GM19395 (cell line): ENCODE data around the gene PLA2G4F.

ENCODE experiments used
- ATAC-seq: cut with Tn5 transposase; IDR thresholded peaks from one replicate; pipeline ENCODE4 v1.9.1; 2021; ENCODE audit warnings: mild to moderate bottlenecking, moderate library complexity; ENCODE audit not compliant: unreplicated experiment

The PLA2G4F gene, protein sequence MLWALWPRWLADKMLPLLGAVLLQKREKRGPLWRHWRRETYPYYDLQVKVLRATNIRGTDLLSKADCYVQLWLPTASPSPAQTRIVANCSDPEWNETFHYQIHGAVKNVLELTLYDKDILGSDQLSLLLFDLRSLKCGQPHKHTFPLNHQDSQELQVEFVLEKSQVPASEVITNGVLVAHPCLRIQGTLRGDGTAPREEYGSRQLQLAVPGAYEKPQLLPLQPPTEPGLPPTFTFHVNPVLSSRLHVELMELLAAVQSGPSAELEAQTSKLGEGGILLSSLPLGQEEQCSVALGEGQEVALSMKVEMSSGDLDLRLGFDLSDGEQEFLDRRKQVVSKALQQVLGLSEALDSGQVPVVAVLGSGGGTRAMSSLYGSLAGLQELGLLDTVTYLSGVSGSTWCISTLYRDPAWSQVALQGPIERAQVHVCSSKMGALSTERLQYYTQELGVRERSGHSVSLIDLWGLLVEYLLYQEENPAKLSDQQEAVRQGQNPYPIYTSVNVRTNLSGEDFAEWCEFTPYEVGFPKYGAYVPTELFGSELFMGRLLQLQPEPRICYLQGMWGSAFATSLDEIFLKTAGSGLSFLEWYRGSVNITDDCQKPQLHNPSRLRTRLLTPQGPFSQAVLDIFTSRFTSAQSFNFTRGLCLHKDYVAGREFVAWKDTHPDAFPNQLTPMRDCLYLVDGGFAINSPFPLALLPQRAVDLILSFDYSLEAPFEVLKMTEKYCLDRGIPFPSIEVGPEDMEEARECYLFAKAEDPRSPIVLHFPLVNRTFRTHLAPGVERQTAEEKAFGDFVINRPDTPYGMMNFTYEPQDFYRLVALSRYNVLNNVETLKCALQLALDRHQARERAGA

DNA sequence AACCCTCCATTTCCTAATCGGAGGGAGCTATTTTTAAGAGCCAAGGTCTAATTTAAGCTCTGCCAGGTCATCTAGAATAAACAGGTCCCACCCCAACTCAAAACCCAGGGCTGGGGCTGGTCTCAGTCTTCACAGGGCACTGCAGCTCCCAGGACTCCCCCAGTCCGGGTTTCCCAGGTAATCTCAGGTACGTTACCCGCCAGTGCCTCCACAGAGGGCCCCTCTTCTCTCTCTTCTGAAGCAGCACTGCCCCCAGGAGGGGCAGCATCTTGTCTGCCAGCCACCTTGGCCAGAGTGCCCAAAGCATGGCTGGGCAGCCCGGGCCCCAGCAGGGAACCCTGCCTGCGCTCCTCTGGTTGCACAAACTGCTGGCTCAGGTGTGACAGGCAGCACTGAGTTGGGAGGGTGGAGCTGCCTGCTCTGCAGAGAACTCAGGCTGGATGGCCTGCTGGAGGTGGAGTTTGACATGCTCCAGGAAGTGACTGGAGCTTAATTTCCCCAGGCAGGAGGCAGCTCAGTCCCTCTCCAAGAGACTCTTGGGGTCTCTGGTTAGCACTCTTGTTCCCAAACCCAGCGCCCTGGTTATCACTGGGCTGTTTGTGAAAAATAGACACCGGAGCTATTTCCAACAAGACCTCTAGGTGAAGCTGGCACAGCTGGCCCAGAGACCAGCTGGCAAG is at the start of gene PLA2G4F:
PLA2G4F (minus strand) TSS at position 394 of the 680 bp plus-strand sequence; CDS start at position 307, 87 bp downstream.
- no peak for ATAC-seq

DNA sequence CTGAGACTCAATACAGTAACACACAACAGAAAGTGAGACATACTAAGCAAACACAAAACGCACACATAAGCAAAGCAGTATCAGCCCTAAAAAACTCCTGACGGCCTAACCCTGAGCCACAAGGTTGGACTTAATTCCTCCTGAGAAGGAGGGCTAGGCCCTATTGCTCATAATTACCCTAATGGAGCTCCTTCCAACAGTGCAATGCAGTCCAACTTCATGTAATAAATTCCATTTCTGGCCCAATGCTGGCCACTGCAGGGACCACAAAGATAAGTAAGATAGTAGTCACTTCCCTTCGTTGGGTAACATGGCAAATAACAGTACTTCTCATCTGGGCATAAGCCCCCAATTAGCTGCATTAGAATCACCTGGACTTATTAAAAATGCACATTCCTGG is 47.5 kb upstream of the PLA2G4F start:
- no peak for ATAC-seq

DNA sequence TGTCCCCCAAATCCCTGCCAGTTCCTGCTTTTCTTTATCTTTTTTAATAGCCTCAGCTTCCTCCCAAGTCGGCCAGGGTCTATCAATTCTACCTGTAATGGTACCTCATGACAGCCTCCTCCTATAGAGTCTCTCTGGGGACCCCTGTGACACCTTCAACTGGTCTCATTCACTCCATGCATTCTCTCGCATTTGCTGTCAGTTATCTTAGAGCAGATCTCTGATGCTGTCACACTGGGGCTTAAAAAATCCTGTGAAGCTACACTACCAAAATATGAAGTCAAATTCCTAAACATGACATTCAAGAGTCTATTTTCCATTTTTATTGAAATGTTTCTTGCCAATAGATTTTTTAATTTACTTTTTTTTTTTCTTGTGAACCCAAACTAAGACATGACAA is 46.2 kb upstream of the PLA2G4F start:
- ATAC-seq, result no peak

DNA sequence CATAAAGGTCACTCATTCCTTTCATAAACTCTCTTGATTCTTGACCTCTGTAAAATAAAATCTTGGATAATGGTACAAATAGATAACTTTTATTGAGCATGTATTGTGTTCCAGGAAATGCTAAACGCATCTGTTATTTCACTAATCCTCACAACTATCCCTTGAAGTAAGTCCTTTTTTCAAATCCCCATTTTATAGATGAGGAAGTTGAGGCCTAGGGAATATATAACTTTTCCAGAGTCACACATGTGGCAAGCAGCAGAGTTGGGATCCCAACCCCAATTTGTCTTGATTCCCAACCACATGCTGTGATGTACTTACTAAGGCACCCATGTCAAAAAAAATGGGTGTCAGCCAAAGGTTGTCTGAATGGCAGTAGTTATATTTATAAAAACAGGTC is 45.4 kb upstream of the PLA2G4F start:
- no peak for ATAC-seq

DNA sequence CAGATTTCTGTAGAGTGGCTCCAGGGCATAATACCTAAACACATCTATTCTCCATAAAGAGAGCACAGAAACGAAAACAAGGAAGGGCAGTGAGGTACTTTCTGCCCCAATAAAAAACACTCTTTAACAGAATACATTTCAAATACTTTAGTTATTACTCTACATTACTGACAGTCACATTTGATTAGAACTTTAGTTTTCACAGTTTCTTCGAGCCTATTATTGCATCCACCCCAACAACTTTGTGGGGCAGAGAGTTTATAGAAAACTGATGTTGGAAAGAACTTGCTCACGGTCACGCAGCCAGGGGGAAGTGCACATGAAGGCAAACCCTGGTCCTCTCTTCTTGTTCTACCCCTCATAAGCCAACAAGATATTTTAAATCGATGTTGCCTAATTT is 42.7 kb upstream of the PLA2G4F start:
- ATAC-seq, result no peak

DNA sequence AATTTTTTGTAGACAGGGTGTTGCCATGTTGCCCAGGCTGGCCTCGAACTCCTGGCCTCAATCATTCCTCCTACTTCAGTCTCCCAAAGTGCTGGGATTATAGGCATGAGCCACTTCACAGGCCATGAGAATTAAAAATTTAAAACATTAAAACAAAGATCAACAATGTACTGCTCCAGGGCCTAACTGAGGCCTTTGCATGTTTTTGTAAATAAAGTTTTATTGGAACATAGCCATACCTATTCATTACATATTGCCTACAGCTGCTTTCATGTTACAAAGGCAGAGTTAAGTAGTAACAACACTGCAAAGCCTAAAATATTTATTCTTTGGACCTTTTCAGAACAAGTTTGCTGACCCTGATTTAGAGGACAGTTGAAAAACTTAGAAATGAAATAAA is 42.1 kb upstream of the PLA2G4F start:
- ATAC-seq, result no peak

DNA sequence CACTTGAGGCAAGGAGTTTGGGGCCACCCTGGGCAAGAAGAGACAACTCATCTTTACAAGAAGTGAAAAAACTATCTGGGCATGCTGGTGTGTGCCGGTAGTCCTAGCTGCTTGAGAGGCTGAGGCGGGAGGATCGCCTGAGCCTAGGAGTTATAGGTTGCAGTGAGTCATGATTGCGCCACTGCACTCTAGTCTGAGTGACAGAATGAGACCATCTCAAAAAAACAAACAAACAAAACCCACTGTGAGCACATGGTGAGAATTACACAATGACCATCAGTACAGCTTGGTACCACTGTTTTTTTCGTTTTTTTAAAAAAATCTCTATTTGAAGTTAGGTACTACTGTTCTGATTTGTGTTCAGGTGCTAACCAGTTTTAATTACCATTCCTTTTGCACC is 38.1 kb upstream of the PLA2G4F start:
- no peak for ATAC-seq

DNA sequence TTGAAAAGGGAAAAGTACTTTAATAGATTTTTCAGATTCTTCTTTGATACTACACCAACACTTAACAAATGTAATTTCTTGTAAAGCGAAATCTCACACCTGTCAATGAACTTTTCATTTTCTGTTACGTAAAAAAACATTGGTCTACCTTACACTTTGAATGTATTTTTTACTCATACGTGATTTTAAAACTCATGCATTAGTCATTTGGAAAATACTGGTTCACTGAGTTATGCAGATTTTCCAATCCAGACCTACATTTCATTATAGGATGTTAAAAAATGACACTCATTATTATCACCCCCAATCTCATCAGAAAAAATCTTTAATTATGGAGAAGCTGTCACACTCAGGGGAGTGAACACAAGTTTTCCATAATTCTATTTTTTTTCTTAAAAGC is 36.9 kb upstream of the PLA2G4F start:
- no peak for ATAC-seq

DNA sequence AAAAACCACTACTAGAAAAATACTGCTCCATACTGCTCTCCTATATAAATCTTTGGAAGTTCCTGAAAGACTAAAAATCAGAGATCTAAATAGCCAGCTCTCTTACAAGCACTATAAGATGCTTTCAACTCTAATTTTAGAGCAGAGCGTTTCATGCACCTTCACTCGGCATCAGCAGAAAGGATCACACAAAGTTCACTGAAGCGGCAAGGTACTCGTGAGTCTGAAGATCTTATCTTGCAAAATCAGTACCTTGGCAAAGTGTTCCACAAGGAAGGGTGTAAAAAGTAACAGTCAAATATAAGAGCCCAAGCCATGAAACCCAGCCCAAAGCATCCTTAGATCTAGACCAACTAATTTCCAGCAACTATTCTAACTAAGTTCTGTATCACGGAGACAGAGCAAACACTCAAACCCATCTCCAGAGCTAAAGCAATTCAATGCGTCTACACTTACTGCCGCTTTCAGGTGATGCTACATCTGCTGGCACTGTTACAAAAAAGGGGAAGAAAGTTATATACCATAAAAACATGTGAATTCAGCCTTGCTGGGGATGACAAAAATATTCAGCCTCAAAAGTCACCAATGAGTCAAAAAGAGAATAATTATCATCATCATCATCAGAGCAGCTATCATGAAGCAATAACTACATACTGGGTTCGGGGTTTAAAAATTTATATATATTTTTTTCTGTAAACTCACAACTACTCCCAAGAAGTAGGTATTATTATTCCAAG is 35.3 kb upstream of the PLA2G4F start:
- ATAC-seq, result no peak

DNA sequence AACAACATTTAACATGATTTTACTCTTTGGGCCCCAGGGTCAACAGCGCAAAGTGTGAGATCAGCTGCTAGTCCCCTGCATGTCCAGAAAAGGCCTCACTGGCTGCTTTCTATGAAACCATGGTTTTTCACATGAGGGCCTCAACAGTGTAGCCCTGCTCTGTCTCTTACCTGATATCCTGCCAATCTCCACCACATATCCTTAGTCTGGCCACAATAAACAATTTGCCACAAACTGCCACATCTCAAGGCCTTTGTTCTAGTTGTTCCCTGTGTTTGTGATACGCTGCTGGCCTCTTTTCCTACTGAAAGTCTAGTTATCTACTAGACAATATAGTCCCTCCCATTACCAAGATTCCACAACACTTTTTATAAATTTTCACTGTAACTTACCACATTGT is 33.9 kb upstream of the PLA2G4F start:
- no peak for ATAC-seq

DNA sequence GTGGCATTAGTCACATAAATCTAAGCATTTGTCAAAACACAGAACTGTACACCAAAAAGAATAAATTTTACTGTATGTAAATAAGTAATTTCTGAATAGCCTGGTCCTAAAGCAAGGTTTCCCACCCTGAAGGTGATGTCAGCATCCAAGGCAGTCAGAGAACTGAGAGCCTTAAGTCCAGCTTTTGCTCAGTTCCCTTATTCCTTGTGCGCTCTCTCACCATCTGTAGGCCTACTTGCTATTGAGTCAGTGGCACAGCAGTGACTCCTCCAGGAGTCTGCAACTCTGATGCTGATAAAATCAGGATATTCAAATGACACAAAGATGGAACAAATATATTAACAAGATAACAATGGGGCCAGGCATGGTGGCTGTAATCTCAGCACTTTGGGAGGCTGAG is 29.4 kb upstream of the PLA2G4F start:
- no peak for ATAC-seq

DNA sequence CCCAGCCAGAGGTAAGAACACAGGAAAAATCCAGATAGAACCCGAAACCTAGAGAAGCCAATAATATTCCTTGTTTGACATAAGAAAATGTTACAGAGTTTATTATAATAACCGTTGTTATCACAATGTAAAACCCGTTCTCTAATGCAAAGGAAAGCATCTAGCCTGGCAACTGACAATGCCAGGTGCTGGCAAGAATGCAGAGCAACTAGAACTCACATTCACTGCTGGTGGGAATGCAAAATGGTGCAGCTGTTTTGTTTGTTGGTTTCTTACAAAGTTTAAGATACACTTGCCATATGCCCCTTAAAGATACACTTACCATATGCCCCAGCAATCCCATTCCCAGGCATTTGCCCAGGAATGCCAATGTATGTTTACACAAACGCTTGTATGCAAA is 28.3 kb upstream of the PLA2G4F start:
- ATAC-seq, result no peak

DNA sequence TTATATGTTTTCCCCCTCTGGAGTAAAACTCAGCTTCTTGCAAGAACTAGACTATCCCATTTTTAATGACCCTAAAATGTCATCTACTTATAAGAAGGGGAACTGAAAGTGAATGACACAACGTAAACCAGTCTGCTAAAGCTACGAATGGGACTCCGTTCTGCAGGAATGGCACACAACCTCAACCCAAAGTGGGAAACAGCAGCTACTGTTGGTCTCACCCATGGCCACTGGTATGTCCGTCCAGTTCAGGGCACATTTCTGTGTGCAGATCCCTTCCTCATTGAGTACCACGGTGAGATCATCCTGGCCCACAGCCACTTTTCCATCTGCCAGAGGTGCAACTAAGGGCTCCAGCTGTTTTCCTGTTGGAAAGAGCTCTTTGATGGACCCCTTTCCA is 27.9 kb upstream of the PLA2G4F start:
- no peak for ATAC-seq

DNA sequence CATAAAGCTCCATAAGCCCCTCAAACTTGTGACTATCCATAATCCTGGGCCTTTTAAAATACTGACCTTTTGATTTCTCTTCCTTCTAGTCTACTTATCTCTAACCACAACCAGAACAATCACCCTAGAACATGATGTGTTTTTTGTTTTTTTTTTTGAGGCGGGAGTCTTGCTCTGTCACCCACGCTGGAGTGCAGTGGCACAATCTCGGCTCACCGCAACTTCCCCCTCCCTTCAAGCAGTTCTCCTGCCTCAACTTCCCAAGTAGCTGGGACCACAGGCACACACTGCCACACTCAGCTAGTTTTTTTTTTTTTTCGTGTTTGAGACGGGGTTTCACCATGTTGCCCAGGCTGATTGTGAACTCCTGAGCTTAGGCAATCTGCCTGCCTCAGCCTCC is 26.5 kb upstream of the PLA2G4F start:
- no peak for ATAC-seq

DNA sequence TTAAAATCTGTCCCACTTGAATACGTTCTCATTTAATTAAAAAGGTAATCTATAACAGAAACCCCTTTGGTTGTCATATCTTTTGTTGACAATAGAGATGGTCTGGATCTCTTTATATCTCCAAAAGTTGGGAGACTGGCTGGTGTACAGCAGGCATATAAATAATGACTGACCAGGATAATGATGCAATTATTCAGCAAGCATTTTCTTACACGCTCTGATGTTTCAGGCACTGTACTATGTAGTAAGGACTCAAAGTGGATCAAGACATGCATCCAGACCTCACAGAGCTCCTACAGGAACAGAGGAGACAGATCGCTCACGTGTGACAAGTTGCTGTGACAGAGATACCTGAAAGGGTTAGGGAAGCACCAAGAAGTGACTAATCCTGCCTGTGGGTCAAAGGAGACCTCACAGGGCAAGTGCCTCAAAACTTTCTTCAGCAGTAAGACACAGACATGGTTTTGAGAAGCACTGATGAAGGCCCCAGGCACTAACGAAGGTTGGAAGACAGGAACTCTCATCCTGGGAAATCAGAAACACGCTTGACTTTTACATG is 26.0 kb upstream of the PLA2G4F start:
- no peak for ATAC-seq

DNA sequence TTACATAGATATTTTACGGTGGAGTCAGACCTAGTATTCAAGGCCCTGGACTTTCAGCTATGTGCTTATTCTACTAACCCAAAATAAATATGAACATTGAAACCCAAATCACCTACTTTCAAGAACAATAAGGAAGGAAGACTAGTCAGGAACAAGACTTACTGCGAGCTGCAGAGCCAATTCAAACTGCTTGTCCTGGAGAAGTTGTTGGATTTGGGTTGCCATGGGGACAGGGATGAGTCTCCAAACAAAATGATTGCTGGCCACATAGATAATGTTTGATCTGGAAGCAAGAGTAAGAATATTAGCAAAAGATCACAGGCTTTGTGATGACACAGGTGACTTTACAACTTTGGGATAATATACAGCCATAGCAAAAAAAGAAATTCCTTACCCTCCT is 21.6 kb upstream of the PLA2G4F start:
- no peak for ATAC-seq

DNA sequence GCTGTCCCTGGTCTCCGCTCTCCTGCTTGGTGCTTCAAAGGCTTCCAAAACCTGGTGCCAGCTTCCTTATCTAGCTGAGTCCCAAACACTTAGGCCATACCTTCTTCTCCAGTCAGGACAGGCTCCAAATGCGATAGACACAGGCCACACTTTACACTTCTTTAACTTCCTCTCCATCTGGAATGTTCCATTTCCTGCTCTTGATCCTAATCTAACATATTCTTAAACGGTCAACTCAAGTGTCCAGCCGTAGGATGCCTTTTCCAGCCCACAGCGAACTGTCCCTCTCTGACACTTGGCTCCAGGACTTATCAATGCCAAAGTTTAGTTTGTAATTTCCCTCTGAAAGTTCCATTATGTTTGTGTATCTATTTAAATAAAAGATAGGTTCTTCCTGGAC is 19.2 kb upstream of the PLA2G4F start:
- ATAC-seq, result no peak

DNA sequence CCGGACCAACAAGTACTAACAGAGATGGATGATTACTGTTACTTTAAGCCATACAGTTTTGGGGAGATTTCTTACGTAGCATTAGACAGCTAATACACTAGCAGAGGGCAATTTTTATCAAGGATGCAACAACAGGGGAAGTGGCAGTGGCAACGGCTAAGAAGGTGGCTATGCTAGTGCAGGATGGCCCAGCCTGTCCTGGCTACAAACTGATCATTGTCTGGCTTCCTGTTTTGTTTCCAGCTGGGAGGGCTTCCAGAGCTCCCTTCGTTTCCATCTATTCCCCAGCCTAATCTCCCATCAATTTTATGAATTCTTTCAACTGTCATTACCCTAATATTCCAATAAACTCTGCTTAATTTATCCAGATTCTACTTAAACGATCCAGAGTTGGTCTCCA is 16.0 kb upstream of the PLA2G4F start:
- no peak for ATAC-seq

DNA sequence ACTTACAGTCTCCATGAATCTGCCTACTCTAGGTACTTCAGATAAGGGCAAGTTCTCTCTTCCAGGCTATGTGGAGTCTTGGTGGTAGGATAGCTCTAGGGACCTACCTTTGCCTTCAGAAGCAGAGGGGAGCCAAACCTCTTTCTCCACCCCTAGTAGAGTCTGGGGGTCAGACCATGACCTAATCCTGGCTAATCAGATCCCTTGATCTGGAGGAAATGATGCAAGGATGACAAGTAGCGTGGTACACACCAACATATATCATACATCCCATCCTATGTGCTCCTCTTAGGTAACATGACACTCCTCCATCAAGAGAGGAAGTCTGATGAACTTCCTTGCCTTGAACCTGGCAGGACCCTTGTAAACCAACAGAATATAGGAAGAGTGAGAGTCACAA is 15.4 kb upstream of the PLA2G4F start:
- no peak for ATAC-seq

DNA sequence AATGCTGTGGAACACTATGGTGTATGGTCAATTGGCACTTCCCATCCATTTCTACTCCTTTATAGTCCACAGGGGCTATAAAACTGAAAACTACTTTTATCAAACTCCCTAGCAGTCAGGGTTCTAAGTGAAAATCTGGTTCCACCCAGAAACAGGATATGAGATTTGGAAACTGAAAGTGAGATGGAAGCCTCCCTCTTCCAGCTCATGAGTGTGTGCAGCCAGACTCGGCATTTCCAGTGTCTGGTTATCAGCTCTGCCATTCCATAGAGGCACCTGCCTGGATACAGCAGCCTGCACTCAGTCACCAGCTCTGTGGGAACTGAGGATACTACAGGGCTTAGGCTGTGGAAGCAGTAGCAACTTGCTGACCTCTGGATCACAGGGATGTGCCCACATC is 14.7 kb upstream of the PLA2G4F start:
- no peak for ATAC-seq
